GM23248 (cell line): Measurements from ENCODE around the gene TFR2.

Source experiments
- EZH2 ChIP-seq: fragments of 200-600 bp; sonication (generic); IDR thresholded peaks from 2 replicates; pipeline ENCODE4 v1.6.1; 2018; ENCODE audit warnings: antibody characterized with exemption, mild to moderate bottlenecking; ENCODE audit not compliant: insufficient read depth, poor library complexity, severe bottlenecking
- EZH2phosphoT487 ChIP-seq: fragments of 200-600 bp; sonication (generic); IDR thresholded peaks from 2 replicates; pipeline ENCODE4 v1.6.1; 2018; ENCODE audit warnings: antibody characterized with exemption, moderate library complexity, mild to moderate bottlenecking, low read depth; ENCODE audit not compliant: insufficient read depth

- TF ChIP-seq EZH2: no peak
- TF ChIP-seq EZH2phosphoT487: no peak
These were observed 12.1 kb downstream of the TFR2 start for GRCh38 chr7:100629117-100629716.
